MV-4-11 (cell line): ENCODE measurements around the gene SUN1.

Source experiments
- DNase-seq: peaks from one replicate; lab custom pipeline; 2025; lab: John Stamatoyannopoulos, UW

SUN1 gene

DNA sequence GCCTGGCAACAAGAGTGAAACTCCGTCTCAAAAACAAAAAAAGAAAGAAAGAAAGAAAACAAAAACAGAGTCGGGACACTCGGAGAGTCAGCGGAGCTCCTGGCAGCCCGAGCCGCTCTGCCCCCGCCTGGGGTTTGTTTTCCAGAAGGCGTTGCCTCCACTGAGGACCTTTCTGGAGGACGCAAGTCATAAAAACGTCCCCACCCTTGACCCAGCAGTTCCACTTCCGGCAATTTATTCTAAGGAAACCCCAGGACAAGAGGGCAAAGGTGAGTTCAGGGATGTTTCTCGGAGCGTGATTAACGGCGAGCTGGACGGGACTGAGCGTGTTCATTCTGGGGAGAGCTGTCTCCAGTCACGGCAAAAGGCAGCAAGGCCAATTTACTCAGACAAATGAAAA lies 27.0 kb upstream of the SUN1 start:
- DNase-seq = no peak

DNA sequence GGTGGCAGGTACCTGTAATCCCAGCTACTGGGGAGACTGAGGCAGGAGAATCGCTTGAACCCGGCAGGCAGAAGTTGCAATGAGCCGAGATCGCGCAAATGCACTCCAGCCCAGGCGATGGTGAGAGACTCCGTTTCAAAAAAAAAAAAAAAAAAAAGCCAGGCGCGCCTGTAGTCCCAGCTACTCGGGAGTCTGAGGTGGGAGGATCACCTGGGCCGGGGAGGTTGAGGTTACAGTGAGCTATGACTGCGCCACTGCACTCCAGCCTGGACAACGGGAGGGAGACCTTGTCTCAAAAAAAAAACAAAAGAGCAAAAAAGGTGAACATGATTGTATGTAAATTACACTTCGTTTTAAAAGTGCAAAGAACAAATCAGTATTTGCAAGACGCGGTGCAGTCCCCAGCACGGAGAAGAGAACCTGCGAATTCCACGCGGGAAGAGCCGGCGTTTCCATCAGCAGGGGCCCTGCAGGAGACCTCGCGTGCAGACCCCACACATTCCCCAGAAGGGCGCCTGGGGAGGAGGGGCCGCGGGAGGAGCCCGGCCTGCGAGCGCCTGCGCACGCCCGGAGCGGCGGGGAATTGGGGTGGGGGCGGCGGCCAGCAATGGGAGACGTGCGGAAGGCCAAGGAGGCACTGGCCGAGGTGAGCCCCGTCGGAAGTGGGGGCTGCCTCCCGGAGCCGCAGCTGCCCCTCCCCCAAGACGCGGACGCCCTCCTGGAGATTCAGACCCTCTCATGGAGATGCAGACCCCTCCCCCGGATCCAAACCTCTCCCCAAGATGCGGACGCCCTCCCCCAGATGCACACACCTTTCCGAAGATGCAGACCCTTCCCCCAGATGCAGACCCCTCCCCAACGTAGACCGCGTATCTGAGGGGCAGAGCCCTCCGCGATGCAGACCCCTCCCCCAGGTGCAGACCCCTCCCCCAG lies 16.7 kb upstream of the SUN1 start:
- DNase-seq = no peak

DNA sequence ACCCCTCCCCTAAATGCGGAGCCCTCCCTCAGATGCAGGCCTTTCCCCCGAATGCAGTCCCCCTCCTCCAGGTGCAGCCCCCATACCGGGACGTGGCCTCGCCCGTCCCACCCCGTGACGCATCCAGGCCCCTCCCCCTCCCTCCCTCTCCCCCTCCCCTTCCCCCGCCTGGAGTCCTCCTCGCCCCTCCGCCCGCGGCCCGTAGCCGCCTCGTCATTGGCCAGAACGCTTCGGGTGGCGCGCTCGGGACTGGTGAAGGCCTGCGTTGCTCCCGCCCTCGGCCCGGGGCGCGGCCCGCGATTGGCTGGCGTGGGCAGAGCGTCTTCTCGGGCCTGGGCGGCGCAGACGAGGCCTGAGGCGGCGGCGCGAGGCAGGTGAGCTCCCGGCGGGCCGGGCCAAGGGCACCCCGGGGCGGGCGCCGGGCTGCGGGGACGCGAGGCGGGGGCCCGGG lies 16.0 kb upstream of the SUN1 start:
- peak; percentile 91 for DNase-seq

DNA sequence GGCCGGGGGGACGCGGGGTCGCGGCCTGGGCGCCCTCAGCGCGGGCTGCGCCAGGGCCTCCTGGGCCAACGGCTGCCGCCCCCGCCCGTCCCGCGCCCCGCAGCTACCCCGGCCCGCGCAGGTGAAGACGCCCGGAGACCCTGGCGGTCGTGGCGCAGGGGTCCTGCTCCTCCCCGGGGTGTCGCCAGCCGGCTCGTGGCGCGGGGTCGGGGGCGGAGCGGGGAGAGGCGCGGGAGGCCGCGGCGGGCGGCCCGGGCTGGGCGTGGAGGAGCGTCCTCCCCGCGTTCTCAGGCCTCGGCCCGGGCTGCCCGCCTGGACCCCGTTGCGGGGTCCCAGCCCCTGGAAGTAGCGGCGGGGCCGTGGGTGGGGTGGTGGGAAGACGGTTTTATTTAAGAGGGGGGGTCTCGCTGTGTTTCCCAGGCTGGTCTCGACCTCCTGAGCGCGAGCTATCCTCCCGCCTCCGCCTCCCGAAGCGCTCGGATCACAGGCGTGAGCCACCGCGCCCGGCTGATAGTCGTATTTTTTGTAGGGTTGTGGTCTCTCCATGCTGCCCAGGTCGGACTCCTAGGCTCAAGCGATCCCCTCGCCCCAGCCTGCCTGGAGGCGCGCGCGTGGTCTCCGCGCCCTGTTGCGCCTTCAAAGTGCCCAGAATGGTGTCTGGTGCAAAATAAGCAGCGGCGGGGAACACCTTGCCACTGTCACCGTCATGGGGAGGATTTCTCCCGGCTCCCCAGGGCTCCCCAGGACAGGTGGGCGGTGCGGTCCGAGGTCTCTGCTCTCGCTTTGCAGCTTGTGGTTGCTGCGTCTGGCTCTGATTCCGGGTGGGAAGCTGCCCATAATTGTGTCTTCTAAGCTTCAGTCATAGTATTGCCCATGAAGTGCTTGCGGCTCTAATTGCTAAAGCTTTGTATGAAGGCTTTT lies 15.3 kb upstream of the SUN1 start:
- DNase-seq = no peak

DNA sequence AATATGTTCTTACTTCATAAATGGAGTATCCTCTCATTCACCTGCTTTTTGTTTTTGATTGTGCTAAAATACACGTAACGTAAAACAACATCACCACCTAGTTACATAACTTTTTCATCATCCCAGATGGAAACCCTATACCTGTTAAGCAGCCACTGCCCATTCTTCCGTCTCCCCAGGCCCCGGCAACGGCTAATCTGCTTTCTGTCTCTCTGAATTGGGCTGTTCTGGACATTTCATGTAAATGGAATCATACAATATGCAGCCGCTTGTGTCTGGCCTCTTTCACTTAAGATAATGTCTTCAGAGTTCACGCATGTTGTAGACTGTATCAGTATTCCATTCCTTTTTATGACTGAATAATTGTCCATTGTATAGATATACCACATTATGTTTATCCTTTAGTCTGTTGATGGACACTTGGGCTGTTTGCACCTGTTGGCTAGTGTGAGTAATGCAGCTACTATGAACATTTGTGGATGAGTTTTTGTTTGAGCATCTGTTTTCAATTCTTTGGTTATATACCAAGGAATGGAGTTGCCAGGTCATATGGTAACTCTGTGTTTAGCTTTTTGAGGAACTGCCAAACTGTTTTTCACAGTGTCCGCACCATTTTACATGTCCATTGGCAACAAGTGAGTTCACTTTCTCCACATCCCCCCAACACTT lies 14.1 kb upstream of the SUN1 start:
- no peak for DNase-seq

DNA sequence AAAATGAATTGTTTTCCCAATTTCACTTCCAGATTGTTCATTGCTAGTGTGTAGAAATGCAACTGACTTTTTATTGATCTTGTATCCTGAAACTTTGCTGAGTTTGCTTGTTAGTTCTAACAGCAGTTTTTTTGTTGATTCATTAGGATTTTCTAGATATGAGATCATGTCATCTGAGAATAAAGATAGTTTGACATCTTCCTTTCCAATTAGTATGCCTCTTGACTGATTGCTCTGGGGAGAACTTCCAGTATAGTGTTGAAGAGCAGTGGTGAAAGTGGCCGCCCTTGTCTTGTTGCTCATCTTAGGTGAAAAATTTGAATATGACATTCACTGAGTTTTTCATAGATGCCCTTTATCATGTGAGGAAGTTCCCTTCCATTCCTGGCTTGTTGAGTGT lies 11.9 kb upstream of the SUN1 start:
- no peak for DNase-seq

DNA sequence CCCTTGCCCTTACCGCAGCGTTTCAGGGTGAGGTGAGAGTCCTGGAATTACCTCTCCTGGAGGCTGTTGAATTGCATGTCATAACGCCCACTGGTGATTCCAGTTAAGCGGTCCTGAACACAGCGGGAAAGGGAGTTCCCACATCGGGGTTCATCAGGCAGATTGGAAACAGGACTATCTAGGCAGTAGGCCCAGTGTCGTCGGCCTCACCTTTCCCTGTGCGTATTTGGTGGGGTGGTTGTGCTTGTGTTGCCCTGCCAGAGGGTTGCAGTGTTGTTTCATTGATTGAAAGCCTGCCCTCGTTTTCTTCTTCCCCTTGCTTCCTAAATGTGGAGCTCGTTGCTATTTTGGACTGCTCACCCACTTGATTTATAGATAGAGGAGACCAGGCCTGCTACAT lies 10.6 kb upstream of the SUN1 start:
- no peak for DNase-seq

DNA sequence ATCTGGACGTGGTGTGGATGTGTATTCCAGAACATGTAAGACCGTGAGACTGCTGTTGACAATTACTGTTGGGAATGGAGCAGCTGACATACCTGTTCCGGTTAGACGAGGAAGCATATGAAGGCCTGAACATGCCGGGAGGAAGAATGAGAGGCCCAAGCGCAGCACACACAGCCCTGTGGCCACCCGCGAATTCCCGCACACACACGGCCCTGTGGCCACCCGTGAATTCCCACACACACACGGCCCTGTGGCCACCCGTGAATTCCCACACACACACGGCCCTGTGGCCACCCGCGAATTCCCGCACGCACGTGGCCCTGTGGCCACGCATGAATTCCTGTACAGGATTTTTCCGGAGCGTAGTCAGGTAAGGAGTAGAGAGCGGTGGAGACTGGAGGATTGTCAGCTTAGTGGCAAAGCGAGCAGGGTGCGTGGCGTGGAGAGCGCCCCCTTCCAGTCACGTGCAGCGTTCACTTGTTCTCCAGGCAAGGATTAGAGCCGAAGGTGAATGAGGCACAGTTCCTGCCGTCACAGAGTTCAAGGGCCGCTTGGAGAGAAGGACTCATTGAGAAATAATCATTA lies 9.5 kb upstream of the SUN1 start:
- DNase-seq = no peak

DNA sequence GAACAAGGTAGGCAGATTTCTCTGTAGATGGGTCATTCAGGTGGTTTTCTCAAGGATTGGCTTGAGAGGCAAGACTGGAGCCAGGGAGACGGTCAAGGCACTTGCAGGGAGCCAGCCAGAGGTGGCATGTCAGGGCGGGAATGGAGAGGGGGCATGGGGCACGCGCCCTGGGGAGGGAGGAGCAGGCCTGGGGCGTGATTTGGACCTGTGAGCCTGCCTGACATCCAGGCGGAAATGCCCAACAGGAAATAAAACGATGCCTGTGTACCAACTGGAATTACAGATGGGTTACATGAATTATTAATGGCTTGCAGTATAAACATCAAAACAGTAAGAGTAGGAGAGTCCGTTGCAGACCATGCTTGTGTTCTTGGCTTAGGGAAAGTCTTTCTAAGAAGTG lies 8.6 kb upstream of the SUN1 start:
- no peak for DNase-seq

DNA sequence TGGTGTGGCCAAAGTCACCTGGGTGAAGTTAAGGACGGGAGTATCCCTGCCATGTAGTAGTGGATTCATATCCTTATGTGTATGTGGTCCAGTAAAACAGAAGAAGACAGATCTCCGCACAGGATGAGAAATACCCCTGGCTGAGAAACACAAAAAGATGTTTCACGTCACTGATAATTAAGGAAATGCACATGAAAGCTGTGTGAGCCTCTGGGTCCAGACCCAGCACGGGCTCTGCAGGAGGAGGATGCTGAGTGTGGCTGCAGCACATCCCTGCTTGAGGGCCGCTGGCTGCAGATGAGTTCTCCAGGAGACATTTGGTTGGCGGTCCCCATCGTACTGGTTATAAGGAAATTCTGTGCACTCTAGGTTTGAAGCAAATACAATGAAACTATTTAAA lies 8.2 kb upstream of the SUN1 start:
- DNase-seq = no peak

DNA sequence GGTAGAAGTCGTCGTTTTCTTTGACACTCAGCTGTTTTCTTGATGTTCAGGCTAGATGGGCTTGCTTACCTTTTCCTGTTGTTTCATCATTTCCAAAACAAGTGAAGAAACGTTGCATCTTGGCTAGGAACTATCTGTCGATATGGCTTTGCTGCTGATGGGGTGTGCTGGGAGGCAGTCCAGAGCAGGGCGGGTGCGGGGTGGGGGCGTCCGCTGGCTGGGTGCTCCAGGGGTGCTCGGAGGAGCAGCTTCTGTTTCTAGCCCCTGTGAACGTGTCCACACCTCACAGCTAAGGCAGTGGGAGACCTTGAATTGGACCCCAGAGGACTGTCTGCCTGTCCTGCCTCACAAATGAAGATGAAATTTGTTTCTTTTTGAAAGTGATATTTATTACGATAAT lies 7.6 kb upstream of the SUN1 start:
- DNase-seq = no peak

DNA sequence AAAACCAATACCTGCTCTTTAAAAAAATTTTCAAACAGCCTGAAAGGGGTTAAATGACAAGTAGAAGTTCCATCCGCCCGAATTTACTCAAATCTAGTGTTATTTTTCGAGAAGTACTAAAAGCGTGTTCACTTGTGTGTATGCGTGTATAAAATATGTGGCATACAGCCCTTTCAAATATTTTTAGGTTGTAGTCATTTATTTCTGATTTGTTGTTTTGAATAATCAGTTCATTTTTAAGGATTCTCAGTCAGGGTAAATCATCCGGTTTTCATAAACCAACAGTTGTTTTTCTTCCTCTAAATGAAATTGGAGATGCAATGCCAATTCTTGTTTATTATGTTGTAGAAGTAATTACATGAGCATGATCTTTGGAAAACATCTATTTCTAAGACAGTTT lies 6.9 kb upstream of the SUN1 start:
- DNase-seq = no peak

DNA sequence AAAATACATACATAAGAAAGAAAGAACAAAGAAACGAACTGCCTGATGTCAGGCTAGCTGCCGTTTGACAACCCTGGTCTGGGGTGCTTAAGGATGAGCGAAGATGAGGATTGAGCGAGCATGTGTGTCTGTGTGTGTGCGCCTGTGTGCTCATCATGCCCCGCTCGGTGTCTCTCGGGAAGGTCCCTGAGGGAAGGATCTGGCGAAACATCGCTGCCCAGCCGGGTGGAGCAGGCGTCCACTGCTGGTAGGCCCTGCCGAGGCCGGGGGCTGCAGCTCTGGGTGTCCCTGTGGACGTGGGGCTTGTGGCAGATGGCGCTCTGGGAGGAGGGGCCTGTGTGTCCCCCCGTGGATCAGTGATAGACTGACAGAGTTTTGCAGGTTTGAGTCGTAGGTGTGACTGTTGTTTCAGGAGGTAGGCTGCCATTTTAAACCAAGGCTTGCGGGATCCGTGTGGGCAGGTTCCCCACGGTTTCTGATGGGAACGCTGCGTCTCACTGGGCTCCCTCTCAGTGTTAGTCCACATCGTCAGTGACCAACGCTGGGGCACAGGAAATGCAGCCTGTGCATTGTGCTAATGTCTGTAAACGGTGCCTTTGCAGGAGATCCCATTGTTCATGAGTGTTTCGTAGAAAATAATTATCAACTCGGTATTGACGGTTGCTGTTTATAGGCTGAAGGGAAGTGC lies 5.9 kb upstream of the SUN1 start:
- no peak for DNase-seq

DNA sequence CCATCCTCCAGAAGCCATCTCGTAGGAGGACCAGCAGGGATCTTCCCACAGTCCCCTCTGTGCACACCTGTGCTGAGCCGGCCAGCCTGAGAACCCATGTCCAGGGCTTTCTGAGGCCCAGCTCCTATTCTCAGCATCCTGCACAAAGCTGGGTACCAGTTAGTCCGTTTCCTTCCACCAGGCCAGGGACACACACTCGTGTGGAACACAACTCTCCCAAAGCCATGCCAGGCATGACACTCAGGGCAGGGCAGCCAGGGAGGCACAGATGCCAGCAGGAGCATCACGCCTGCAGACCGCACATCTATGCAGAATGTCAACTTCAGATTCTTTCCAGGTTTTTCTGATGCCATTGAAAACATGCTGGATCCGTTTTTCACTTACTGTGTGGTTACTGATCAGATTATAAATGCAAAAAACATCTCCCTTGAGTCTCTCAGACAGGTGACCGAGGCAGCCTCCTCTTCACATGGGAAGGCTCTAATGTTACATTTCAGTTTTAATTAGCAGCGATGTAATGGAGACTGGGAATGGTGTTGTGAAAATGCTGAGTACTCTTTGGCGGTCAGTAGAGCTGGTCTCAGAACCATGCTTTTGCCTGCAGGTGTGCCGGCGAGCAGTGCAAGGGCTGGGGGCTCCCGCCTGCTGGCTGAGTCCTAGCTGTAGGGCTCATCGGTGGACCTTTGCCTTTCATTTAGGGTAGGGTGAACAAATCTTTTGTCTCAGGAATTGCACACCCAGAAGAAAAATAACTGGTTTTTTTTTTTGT lies 3.3 kb upstream of the SUN1 start:
- no peak for DNase-seq

DNA sequence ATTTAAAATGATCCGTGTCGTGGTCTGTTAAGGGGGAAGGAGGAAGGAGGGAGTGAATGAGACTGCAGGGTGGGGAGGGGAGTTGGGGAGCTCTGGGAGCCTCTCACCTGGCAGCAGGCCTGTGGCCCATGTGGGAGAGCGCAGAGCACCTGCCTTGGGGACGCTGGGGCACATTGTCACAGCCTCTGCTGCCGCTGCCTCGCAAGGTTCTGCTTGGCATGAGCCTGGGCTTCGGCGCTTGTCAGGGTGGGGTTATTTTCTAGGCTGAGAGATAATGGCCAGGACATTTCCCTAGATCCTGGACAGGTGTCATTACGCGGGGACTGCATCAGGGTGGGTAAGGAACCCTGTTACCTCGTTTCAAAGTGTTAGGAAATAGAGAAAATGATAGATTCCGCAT lies 2.2 kb upstream of the SUN1 start:
- no peak for DNase-seq

DNA sequence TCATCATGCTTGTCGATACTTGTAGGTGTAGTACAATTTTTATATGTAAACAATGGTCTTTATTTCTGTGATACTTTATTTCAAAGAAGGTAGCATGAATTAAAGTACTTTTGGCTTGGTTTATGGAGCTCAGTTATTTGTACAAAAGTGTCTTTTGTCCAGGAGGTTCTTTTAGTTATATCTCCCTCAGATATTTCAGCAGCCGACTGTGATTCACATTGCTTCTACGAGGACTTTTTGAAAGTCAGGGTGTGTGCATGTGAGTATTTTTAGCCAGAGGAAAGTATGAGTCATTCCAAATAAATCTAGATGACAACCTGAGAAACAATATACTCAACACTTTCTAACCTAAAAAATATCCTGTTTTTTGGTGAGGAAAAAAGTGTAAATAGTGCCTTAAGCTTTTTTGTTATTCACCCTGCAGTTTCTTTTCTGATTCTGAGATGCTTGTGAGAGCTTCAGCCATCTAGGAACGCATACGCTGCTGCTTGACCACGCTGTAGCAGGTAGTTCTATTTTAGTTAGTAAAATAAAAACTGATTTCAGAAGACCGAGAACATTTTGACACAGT lies 595 bp upstream of the SUN1 start:
- peak; percentile 70 for DNase-seq

DNA sequence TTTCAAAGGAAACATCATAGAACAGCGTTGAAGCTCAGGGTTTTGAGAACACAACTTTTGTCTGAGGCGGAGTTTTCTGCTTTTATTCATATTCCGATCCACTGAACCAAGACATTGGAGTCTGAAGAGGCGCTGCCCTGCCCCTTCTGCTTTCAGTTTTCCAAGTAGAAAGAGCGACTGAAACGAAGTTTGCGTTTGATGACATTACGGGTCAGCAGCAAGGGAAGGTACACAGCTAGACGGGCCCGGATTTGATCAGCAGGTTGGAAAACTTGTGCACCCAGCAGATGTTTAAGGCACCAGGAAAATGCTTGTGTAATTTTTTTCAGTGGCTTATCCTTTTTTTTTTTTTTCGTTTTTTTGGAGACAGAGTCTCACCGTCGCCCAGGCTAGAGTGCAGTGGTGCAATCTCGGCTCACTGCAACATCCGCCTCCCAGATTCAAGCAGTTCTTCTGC lies 720 bp downstream of the SUN1 start:
- DNase-seq = no peak

DNA sequence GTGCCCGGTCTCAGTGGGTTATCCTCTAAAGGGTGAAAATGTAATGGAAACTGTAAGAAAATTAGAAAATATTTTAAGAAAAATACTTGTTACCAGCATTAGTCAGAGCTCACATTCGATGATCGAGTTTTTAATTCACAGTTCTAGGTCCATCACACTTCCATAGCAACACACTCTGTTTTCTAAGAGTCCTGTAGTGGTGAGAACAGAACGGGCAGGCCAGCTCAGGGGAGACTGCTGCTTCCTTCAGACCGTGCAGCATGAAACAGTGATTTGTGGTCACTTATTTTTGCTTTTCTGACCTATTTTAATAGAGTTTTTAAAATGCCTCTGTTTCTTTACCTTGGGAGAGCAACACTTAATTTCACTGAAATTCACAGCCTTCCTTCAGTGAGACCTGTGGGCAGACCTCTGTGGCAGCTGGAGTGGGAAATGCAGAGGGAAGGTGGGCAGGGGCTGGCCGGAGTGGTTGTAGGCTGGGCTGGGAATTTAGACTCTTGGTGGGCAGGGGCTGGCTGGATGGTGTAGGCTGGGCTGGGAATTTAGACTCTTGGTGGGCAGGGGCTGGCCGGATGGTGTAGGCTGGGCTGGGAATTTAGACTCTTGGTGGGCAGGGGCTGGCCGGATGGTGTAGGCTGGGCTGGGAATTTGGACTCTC lies 1.5 kb downstream of the SUN1 start:
- no peak for DNase-seq

DNA sequence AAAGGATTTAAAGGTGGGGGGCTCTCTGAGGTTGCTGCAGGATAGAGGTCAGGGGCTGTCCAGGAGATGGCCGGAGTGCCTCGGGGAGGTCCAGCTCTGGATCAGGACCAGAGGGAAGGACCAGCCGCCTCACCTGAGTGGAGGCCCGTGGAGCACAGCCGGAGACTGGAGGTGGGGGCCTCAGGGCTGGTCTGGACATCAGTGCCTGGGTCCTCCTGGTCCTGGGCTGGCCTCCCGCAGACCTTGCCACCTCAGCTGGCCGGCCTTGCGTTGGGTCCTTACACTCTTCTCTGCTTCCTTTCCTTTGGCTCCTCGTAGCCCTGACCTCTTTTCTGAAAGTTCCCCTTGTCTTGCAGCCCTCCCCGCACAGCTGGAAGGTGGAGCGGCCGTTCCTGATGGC lies 2.0 kb downstream of the SUN1 start:
- no peak for DNase-seq

DNA sequence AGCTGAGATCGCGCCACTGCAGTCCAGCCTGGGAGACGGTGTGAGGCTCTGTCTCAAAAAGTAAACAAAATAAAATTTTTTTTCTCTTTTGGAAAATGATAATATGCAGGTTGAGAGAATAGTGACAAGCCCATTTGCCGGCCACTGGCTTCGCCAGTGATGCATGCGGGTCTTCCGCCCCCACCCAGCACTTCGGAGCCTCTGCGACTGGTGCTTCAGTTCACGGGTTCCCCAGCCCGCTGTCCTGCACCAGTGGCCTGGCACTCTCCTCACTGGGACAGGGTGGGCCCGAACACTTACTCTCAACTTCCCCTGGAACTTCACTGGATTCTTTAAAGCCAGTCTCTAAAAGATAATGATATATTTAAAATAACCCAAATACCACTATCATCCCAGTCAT lies 2.7 kb downstream of the SUN1 start:
- no peak for DNase-seq
